Upper lobe of right lung (tissue), 1 donor: Measurements from ENCODE around the gene APAF1. TPM values are rescaled to one million over a fixed set of nuclear protein-coding genes. Genes with fewer than 3 reads are reported as not detected.
A peak's percentile ranks its signal among the peaks of the same experiment; 100 is the strongest.
"Not testable (repeated sequence)": the region's sequence is repeated elsewhere in the genome, so short reads cannot be mapped to it uniquely, and the experiment has no call there.

Experiments
- ATAC-seq: fragments of 200-7000 bp; cut with Tn5 transposase; one replicate; pipeline ENCODE4 v1.9.1; 2020; ENCODE audit warnings: mild to moderate bottlenecking, moderate library complexity
- DNase-seq: peaks from one replicate; pipeline ENCODE4 v3.0.0-alpha.2; 2020
- H3K27ac ChIP-seq: fragments of 200-600 bp; one replicate; pipeline ENCODE4 v1.8.0; 2022
- H3K27me3 ChIP-seq: fragments of 200-600 bp; one replicate; pipeline ENCODE4 v1.8.0; 2022; ENCODE audit warnings: mild to moderate bottlenecking
- H3K36me3 ChIP-seq: fragments of 200-600 bp; one replicate; pipeline ENCODE4 v1.8.0; 2022
- H3K4me1 ChIP-seq: fragments of 200-600 bp; one replicate; pipeline ENCODE4 v1.8.0; 2022
- H3K4me3 ChIP-seq: fragments of 200-600 bp; one replicate; pipeline ENCODE4 v1.8.0; 2022; ENCODE audit warnings: mild to moderate bottlenecking
- H3K9me3 ChIP-seq: fragments of 200-600 bp; one replicate; pipeline ENCODE4 v1.8.0; 2022
- intact Hi-C: fragments of 100-400 bp; cut with DNase I; formaldehyde crosslinking; loops from one replicate; pipeline ENCODE4 v1.11.0; 2022
- long read RNA-seq: library from polyadenylated mRNA; unstranded; transcript quantifications from one replicate; pipeline ENCODE4 v2.0.0, GENCODE V29; 2021
- total RNA-seq: library from RNA; stranded (reverse); fragmentation: NEBNext Ultra II Directional; extraction: Animal tissue kit (Norgen Biotek cat#: 25700); gene quantifications from one replicate; pipeline ENCODE4 v1.2.1, GENCODE V29; 2021
- TF ChIP-seq, protein P1 (sequence below): fragments of 200-600 bp; IDR thresholded peaks from one replicate; pipeline ENCODE4 v1.8.0; 2022; ENCODE audit warnings: antibody characterized with exemption
- donor health status: DM: no; HTN: yes; CAD: no; lungs with severe emphysema.

Gene APAF1, protein sequence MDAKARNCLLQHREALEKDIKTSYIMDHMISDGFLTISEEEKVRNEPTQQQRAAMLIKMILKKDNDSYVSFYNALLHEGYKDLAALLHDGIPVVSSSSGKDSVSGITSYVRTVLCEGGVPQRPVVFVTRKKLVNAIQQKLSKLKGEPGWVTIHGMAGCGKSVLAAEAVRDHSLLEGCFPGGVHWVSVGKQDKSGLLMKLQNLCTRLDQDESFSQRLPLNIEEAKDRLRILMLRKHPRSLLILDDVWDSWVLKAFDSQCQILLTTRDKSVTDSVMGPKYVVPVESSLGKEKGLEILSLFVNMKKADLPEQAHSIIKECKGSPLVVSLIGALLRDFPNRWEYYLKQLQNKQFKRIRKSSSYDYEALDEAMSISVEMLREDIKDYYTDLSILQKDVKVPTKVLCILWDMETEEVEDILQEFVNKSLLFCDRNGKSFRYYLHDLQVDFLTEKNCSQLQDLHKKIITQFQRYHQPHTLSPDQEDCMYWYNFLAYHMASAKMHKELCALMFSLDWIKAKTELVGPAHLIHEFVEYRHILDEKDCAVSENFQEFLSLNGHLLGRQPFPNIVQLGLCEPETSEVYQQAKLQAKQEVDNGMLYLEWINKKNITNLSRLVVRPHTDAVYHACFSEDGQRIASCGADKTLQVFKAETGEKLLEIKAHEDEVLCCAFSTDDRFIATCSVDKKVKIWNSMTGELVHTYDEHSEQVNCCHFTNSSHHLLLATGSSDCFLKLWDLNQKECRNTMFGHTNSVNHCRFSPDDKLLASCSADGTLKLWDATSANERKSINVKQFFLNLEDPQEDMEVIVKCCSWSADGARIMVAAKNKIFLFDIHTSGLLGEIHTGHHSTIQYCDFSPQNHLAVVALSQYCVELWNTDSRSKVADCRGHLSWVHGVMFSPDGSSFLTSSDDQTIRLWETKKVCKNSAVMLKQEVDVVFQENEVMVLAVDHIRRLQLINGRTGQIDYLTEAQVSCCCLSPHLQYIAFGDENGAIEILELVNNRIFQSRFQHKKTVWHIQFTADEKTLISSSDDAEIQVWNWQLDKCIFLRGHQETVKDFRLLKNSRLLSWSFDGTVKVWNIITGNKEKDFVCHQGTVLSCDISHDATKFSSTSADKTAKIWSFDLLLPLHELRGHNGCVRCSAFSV (N-terminal part only)
- total RNA-seq = 23.4 TPM
- long read RNA-seq, partial matches to known transcripts = 3 of 8 reads
- long read RNA-seq, other reads (novel, unspliced or antisense) = 5 of 8 reads

DNA sequence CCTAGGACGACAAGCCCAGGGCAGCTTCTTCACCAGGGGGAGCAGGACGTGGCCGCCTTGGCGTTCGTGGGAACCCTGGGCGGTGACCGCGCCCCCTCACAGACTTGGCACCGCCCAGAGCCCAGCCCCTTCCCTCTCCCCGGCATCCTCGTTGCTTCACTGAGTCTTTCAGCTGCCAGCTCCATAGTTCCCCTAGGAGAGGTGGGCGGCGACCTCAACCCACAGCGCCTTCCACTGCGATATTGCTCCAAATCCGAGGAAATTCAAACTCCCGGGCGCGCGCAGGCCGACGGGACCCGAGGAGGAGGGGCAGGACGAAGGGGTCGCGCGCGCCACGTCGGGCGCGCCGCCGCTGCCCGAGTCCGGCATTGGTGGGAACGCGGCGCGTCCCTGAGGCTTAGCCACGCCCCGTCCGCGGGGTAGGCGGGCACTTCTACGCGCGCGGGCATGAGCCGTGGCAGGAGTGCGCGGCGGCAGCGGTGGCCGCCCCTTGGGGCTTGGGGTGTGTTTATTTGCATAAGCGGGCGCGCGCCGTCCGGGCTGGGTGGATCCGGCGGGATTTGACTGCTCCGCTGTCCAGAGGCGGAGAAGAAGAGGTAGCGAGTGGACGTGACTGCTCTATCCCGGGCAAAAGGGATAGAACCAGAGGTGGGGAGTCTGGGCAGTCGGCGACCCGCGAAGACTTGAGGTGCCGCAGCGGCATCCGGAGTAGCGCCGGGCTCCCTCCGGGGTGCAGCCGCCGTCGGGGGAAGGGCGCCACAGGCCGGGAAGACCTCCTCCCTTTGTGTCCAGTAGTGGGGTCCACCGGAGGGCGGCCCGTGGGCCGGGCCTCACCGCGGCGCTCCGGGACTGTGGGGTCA, at the start of gene APAF1, which contains the start of gene IKBIP:
TSS of gene APAF1 (plus strand) at position 579 of the 860 bp plus-strand sequence. CDS start 3,070 bp downstream, outside the sequence.
TSS of gene IKBIP (minus strand) at position 77 of the 860 bp plus-strand sequence. CDS start 87 bp downstream, outside the sequence.
- H3K36me3 ChIP-seq = peaks cover 16% of the 10 kb centered on the region
- peak; percentile 99 for ATAC-seq
- TF ChIP-seq, protein P1, sequence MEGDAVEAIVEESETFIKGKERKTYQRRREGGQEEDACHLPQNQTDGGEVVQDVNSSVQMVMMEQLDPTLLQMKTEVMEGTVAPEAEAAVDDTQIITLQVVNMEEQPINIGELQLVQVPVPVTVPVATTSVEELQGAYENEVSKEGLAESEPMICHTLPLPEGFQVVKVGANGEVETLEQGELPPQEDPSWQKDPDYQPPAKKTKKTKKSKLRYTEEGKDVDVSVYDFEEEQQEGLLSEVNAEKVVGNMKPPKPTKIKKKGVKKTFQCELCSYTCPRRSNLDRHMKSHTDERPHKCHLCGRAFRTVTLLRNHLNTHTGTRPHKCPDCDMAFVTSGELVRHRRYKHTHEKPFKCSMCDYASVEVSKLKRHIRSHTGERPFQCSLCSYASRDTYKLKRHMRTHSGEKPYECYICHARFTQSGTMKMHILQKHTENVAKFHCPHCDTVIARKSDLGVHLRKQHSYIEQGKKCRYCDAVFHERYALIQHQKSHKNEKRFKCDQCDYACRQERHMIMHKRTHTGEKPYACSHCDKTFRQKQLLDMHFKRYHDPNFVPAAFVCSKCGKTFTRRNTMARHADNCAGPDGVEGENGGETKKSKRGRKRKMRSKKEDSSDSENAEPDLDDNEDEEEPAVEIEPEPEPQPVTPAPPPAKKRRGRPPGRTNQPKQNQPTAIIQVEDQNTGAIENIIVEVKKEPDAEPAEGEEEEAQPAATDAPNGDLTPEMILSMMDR = no peak
- intact Hi-C loops = no loop called here
- H3K4me1 ChIP-seq = peaks cover 18% of the 10 kb centered on the region
- H3K27me3 ChIP-seq = no peaks in the 10 kb centered on the region
- H3K9me3 ChIP-seq = no peaks in the 10 kb centered on the region
- peak within 1 kb of the TSS; percentile 88 for H3K27ac ChIP-seq
- peak within 1 kb of the TSS; percentile 96 for H3K4me3 ChIP-seq
- DNase-seq = peak; percentile 99

DNA sequence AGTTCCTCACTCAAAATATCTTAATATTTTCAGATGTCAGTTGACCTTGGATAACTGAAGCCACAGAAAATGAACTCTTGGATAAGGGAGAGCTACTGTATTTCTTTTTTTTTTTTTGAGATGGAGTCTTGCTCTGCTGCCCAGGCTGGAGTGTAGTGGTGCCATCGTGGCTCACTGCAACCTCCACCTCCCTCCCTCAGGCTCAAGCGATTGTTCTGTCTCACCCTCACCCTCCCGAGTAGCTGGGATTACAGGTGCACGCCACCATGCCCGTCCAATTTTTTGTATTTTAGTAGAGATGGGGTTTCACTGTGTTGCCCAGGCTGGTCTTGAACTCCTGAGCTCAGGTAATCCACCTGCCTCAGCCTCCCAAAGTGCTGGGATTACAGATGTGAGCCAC, 47.8 kb upstream of the APAF1 start:
- H3K27ac ChIP-seq, H3K9me3 ChIP-seq, DNase-seq, H3K27me3 ChIP-seq, H3K4me3 ChIP-seq, ATAC-seq, intact Hi-C loops: not testable (repeated sequence)
- Histone ChIP-seq H3K4me1 (peaks cover 18% of the 10 kb centered on the region), H3K36me3 (peaks cover 67% of the 10 kb centered on the region)

DNA sequence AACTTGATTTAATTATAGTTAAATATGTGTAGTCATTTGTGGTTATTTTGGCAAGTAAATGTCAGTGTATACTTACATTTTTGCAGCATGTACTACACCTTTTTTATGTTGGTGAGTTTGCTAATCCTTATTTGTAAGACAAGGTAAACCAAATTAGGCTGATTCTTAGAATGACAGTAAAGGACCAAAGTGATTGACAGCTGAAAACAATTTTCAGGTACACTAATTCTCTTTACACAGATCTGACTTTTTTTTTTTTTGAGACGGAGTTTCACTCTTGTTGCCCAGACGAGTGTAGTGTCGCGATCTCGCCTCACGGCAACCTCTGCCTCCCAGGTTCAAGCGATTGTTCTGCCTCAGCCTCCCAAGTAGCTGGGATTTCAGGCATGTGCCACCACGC, 43.2 kb upstream of the APAF1 start:
- ATAC-seq (no peak), DNase-seq (no peak)
- H3K9me3 ChIP-seq = no peaks in the 10 kb centered on the region
- intact Hi-C loops = no loop called here
- H3K36me3 ChIP-seq = peaks cover 83% of the 10 kb centered on the region
- H3K4me1 ChIP-seq = no peaks in the 10 kb centered on the region
- no peak overlapping the region for H3K27ac ChIP-seq
- TF ChIP-seq, protein P1 = no peak
- no peak overlapping the region for H3K4me3 ChIP-seq
- no peaks in the 10 kb centered on the region for H3K27me3 ChIP-seq

DNA sequence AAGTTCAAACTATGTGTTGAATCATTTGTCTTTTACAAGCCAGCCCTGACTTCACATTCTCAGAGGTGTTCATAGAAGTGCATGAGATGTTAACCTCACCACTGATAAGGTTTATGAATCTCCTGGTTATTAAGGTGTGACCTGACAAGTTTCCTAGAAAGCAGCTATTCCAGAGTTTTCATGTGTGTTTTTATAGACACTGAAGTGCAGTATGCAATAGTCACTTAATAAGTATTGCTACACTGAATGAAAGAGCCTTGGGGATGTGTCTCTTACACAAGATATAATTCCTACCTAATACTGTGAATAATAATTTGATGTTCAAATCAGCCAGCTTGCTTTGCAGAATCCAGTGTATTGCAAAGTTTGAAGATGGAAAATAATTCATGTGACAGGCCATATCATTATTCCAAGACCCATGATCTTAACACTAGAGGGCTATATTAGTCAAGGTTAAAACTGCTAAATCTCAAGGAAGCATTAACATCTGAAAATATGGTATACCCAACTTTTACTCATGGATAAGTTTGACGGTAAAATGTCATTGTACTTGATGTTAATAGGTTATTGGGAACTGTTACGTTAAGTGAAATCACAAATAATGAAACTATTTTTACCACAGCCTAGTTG, 38.6 kb upstream of the APAF1 start:
- ATAC-seq = peak; percentile 53

DNA sequence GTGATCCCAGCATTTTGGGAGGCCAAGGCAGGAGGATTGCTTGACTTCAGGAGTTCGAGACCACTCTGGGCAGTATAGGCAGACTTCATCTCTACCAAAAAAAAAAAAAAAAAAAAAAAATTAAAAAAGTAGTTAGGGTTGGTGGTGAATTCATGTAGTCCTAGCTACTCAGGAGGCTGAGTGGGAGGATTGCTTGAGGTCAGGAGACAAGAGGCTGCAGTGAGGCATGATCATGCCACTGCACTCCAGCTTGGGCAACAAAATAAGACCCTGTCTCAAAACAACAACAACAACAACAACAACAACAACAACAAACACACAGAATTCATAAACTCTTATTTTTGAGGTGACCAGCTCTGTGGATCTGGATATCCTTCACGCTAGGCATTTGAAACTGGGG, 34.5 kb upstream of the APAF1 start:
- no peak overlapping the region for H3K4me3 ChIP-seq
- H3K27me3 ChIP-seq = no peaks in the 10 kb centered on the region
- no peaks in the 10 kb centered on the region for H3K9me3 ChIP-seq
- ATAC-seq (no peak), DNase-seq (no peak)
- TF ChIP-seq, protein P1 = no peak
- intact Hi-C loops = no loop called here
- no peak overlapping the region for H3K27ac ChIP-seq
- H3K36me3 ChIP-seq = no peaks in the 10 kb centered on the region
- H3K4me1 ChIP-seq = no peaks in the 10 kb centered on the region

More for the DNA sequence above, 38.6 kb upstream of the APAF1 start:
- no peaks in the 10 kb centered on the region for H3K9me3 ChIP-seq
- H3K27me3 ChIP-seq = no peaks in the 10 kb centered on the region
- no peaks in the 10 kb centered on the region for H3K4me1 ChIP-seq
- H3K4me3 ChIP-seq = no peak overlapping the region
- TF ChIP-seq, protein P1 = peak; percentile 17
- H3K27ac ChIP-seq = no peak overlapping the region
- H3K36me3 ChIP-seq = peaks cover 37% of the 10 kb centered on the region
- no peak for DNase-seq
- intact Hi-C loops = no loop called here
